Neural progenitor cell (in vitro differentiated cells): ENCODE results near the gene ARVCF.

Experiments used
- EZH2 ChIP-seq: fragments of 200-600 bp; sonication (generic); IDR thresholded peaks from 2 replicates; pipeline ENCODE4 v1.6.1; 2017; ENCODE audit warnings: antibody characterized with exemption, mild to moderate bottlenecking, moderate library complexity
- TF ChIP-seq, protein P1 (sequence below): fragments of 200-600 bp; sonication (generic); IDR thresholded peaks from 2 replicates; pipeline ENCODE4 v1.5.1; 2017; ENCODE audit warnings: antibody characterized with exemption, mild to moderate bottlenecking

- TF ChIP-seq, protein P1, sequence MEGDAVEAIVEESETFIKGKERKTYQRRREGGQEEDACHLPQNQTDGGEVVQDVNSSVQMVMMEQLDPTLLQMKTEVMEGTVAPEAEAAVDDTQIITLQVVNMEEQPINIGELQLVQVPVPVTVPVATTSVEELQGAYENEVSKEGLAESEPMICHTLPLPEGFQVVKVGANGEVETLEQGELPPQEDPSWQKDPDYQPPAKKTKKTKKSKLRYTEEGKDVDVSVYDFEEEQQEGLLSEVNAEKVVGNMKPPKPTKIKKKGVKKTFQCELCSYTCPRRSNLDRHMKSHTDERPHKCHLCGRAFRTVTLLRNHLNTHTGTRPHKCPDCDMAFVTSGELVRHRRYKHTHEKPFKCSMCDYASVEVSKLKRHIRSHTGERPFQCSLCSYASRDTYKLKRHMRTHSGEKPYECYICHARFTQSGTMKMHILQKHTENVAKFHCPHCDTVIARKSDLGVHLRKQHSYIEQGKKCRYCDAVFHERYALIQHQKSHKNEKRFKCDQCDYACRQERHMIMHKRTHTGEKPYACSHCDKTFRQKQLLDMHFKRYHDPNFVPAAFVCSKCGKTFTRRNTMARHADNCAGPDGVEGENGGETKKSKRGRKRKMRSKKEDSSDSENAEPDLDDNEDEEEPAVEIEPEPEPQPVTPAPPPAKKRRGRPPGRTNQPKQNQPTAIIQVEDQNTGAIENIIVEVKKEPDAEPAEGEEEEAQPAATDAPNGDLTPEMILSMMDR: no peak
- TF ChIP-seq EZH2: no peak
Measured at GRCh38 chr22:19981171-19981960, 35.3 kb downstream of the ARVCF start.
